BJ (cell line): ENCODE measurements around the gene PFKP. TPM values are rescaled to one million over a fixed set of nuclear protein-coding genes. Genes with fewer than 3 reads are reported as not detected.

ENCODE experiments used
- CTCF ChIA-PET: fragments of 350-600 bp; formaldehyde crosslinking; extraction: SDS; loops from one replicate; lab custom pipeline; 2021; ENCODE audit warnings: antibody characterized with exemption, inconsistent platforms; lab: Yijun Ruan, JAX
- POLR2A ChIA-PET: fragments of 300-600 bp; sonication (Branson Sonifier 250); formaldehyde crosslinking; extraction: SDS; loops from one replicate; lab custom pipeline; 2021; ENCODE audit warnings: antibody characterized with exemption; lab: Charles Lee
- DNase-seq: peaks from one replicate; pipeline ENCODE4 v3.0.0-alpha.2; 2011; ENCODE audit warnings: low read depth
- H3K27me3 ChIP-seq: 2 replicates; pipeline ENCODE4 v1.6.0; 2011; ENCODE audit warnings: low read length; ENCODE audit not compliant: control insufficient read depth, insufficient read depth
- H3K36me3 ChIP-seq: 2 replicates; pipeline ENCODE4 v1.5.1; 2011; ENCODE audit warnings: low read length; ENCODE audit not compliant: control insufficient read depth, insufficient read depth
- H3K4me3 ChIP-seq: 2 replicates; pipeline ENCODE4 v1.5.1; 2011; ENCODE audit warnings: low read depth, mild to moderate bottlenecking, control low read depth, low read length
- polyA plus RNA-seq: library from polyadenylated mRNA; depleted of rRNA; stranded (reverse); fragments of >200 nt; gene quantifications from 2 replicates; pipeline ENCODE4 v1.2.3, GENCODE V29; 2011
- TF ChIP-seq, protein P1 (sequence below): IDR thresholded peaks from 2 replicates; pipeline ENCODE4 v1.5.1; 2011; ENCODE audit warnings: low read depth, mild to moderate bottlenecking, control low read depth, inconsistent platforms, low read length, moderate library complexity; ENCODE audit not compliant: insufficient read depth

PFKP gene
- polyA plus RNA-seq, 1 experiment: 138 TPM

DNA sequence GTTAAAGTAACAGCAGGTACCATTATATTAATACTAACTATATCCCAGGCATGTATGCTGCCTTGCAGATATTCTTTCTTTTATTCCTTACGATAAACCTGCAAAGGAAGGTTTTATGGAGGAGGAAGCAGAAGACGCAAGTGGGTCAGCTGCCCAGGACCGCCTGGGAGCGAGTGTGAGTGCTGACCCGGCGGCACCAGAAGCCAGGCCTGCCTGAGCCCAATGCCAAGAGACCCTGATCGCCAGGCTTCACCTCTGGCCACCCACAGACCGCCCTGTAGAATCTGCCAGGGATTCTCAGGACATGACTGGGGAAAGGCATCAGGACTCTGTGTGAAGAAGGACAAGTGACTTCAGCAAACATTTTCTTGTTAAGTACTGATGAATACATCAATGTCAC is 78.9 kb downstream of the PFKP start:
- CTCF ChIA-PET: interaction anchor here (0.7 kb wide), 1 partner anchor 77 kb away, joined by 3 read pairs; no protein-coding TSS in a partner anchor
- no peak for DNase-seq
- H3K36me3 ChIP-seq: peaks cover 40% of the 10 kb centered on the region
- H3K4me3 ChIP-seq: no peak overlapping the region
- POLR2A ChIA-PET: no interaction called here
- H3K27me3 ChIP-seq: no peaks in the 10 kb centered on the region
- TF ChIP-seq, protein P1, sequence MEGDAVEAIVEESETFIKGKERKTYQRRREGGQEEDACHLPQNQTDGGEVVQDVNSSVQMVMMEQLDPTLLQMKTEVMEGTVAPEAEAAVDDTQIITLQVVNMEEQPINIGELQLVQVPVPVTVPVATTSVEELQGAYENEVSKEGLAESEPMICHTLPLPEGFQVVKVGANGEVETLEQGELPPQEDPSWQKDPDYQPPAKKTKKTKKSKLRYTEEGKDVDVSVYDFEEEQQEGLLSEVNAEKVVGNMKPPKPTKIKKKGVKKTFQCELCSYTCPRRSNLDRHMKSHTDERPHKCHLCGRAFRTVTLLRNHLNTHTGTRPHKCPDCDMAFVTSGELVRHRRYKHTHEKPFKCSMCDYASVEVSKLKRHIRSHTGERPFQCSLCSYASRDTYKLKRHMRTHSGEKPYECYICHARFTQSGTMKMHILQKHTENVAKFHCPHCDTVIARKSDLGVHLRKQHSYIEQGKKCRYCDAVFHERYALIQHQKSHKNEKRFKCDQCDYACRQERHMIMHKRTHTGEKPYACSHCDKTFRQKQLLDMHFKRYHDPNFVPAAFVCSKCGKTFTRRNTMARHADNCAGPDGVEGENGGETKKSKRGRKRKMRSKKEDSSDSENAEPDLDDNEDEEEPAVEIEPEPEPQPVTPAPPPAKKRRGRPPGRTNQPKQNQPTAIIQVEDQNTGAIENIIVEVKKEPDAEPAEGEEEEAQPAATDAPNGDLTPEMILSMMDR: no peak

DNA sequence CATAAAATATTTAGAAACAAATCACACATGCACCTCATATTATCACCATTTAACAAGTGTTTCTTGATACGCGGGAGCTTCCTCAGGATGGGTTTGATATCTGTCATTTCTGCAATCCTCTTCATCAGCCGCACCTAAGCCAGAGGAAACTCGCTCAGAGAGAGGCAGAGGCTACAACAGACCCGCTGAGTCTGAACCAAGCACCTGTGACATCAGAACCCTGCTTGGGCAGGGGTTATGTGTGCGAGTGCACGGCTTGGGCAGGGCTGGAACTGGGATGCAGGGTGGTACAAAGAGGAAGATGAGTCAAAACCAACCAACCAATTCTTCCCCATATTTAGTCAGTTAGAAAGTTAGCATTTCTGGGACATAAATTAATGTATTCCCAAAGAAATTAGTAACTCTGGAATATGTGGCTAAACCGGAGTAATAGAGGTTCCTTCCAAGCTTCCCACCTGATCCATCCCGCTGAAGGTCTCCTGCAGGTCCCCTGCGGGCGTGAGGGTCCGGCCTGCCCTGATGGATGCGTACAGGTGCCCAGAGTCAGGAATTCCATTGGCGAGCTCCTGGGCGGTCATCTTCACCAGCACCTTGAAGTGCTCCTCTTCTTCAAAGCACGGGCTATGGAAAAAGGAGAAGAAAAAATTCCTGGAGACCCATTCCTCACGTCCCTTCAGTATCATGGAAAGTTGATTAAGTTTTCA is 79.9 kb downstream of the PFKP start:
- CTCF ChIA-PET: interaction anchor here (0.7 to 2.4 kb wide), 2 partner anchors 15 to 78 kb away, joined by 3 to 9 read pairs; no protein-coding TSS in a partner anchor
- no peak for DNase-seq
- TF ChIP-seq, protein P1: no peak
- POLR2A ChIA-PET: no interaction called here
- H3K36me3 ChIP-seq: peaks cover 37% of the 10 kb centered on the region
- no peak overlapping the region for H3K4me3 ChIP-seq
- H3K27me3 ChIP-seq: no peaks in the 10 kb centered on the region

DNA sequence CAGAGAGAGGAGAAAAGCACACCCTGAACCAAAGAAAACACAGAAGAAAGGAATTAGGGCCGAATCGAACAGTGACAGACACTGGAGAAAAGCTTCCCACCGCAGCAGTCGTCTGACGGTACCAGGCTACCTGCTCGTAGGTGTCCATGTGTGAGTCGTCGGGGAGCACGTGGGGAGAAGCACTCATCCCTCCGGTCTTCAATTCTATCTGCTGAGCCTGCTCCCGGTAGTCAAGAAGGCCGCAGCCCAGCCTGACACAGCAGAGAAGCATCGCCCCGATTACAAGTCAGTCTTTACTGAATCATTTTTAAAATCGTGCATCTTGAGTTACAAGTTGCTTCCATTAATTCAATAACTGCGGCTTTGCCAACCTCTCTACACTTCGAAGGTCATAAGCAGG is 80.7 kb downstream of the PFKP start:
- Histone ChIP-seq H3K27me3 (no peaks in the 10 kb centered on the region), H3K4me3 (no peak overlapping the region), H3K36me3 (peaks cover 38% of the 10 kb centered on the region)
- ChIA-PET CTCF (interaction anchor here (2.4 kb wide), 1 partner anchor 14 kb away, joined by 9 read pairs; no protein-coding TSS in a partner anchor), POLR2A (no interaction called here)
- TF ChIP-seq, protein P1: no peak
- DNase-seq: no peak

DNA sequence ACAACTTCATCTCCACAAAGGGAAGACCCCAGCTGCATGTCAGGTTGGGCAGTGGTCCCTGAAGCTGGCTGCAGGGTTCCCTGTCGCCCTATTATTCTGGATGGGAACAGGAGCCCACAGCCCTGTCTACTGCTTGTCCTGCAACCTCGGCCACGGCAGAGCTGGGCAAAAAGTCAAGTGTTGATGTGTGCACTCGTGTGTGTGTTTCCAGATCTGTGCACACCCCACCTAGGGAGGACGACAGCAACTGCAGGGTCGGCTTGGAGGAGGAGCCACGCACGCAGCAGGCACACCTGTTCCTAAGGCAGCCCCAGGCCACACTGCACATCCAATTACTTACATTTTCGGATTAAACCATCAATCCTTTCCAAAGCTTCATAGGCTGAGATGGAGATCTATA is 81.6 kb downstream of the PFKP start:
- POLR2A ChIA-PET: no interaction called here
- TF ChIP-seq, protein P1: no peak
- no peak for DNase-seq
- Histone ChIP-seq H3K27me3 (no peaks in the 10 kb centered on the region), H3K36me3 (peaks cover 34% of the 10 kb centered on the region), H3K4me3 (no peak overlapping the region)
- CTCF ChIA-PET: interaction anchor here (0.8 to 2.4 kb wide), 2 partner anchors 12 to 13 kb away, joined by 3 to 9 read pairs; no protein-coding TSS in a partner anchor

DNA sequence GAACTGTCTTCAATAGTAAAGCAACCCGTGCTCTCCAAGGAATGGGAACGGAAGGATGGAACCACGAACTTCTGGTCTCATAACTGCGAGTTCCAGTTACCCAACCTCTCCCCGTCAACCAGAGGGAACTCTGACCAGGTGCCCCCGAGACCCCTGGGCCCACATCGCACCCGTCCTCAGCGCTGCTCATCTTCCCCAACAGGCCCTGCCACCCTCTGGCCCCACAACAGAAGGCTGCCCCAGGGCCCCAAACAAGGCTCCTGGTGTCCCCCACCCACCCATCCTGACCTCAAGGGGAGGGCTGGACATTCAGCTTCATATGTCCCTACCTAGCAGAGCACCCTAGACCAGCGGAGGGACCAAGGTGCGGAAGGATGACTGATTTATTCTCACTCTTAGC is 82.6 kb downstream of the PFKP start:
- TF ChIP-seq, protein P1: no peak
- ChIA-PET CTCF (interaction anchor here (1.0 kb wide), 2 partner anchors 12 to 15 kb away, joined by 3 read pairs; no protein-coding TSS in a partner anchor), POLR2A (no interaction called here)
- no peak overlapping the region for H3K4me3 ChIP-seq
- no peak for DNase-seq
- H3K27me3 ChIP-seq: no peaks in the 10 kb centered on the region
- H3K36me3 ChIP-seq: peaks cover 37% of the 10 kb centered on the region
